ENCODE results near the gene C1orf146.
"Not testable (repeated sequence)": the region's sequence is repeated elsewhere in the genome, so short reads cannot be mapped to it uniquely, and the experiment has no call there.

Gene C1orf146

DNA sequence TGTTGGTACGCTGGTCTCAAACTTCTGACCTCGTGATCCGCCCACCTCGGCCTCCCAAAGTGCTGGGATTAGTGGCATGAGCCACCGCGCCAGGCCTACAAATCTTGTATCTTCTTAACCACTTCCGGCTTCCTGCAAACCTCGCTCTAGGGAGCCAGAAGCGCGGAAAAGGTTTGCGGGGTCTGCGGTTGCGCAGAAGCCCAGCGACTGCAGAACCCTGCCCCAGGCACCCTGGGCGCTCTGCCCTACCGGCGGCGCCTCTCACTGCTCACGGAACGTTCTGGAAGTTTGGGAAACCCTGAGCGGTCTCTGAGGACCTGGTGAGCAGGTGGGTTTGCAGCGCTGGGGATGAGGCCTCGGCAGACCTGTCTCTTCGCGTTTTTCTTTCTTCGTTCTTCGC is at the start of gene C1orf146:
C1orf146 (plus strand) TSS at position 195 of the 400 bp plus-strand sequence. CDS start 13,506 bp downstream, outside the sequence.
- DNase-seq (ENCODE audit: low read depth in 2 of 2) = no peak

DNA sequence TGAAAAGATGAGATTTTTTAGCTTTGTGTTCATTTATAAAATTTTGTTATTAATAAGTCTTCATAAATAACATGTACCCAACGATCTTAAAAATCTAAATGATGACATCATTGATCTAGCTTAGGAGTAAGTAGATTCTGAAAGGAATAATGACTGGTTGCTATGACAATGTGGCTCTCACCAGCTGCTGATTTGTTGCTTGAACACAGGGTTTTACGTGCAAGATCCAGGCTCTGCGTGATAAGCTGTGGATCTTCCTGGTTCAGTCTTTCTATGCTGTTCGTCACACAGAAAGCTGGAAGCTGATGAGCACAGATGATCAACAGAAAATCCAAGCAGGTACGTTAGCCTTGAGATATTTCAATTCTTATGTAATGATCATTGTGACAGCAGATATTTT is 49.1 kb upstream of the C1orf146 start:
- DNase-seq (ENCODE audit: low read depth in 2 of 2) = no peak

- DNase-seq (ENCODE audit: low read depth in 2 of 2) = no peak
These were observed 48.3 kb upstream of the C1orf146 start for GRCh38 chr1:92169214-92170005.

DNA sequence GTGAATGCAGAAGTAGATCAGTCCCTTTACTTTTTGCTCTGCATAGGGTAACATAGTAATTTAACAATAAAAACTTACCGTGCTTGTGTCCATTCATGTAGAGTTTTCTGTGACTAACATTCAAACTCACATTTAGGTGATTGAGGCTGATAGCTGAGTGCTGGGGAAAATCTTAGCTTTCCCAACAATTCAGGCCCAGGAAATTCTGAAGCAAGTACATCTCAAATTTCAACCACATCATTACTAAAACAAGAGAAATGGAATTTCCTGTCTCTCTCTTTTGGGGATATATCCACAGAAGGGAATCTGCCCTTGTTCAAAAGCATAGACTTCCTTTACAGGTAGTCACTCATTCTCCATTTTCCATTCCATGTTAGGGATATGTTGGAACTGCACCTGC is 33.1 kb upstream of the C1orf146 start:
- no peak for DNase-seq (ENCODE audit: low read depth in 2 of 2)

- DNase-seq (ENCODE audit: low read depth in 2 of 2) = no peak
These were observed 31.6 kb upstream of the C1orf146 start for GRCh38 chr1:92186081-92186480.

DNA sequence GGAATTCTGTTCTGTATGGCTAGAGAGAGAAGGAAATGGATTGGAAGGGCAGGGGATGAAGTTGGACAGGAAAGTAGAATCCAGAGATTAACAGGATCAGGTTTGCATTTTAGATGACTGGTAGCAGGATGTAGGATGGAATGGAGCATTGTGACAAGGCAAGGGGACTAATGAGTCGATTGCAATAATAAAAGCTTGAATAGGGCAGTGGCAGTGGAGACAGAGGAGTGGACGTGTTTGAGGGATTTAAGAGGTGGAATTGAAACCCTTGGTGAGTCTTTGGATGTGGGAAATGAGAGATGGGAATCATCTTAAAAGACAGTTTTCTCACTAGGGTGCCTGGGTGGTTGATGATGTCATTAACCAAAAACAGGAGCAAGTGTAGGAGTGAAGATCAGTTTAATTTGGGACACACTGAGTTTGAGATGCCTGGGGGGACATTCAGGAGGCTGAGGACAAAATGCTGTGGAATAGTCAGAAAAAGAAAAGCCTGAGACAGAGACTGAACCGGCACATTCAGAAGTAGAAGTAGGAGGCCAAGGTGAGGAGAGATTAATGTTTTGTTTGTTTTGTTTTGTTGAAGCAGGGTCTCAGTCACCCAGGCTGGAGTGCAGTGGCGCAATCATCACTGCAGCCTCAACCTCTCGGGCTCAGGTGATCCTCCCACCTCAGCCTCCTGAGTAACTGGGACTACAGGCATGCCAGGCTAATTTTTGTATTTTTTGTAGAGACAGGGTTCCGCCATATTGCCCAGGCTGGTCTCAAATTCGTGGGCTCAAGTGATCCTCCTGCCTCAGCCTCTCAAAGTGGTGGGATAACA is 29.1 kb upstream of the C1orf146 start:
- DNase-seq (ENCODE audit: low read depth in 2 of 2) = no peak

GRCh38 chr1:92191726-92192125 is 26.0 kb upstream of the C1orf146 start:
- no peak for DNase-seq (ENCODE audit: low read depth in 2 of 2)

DNA sequence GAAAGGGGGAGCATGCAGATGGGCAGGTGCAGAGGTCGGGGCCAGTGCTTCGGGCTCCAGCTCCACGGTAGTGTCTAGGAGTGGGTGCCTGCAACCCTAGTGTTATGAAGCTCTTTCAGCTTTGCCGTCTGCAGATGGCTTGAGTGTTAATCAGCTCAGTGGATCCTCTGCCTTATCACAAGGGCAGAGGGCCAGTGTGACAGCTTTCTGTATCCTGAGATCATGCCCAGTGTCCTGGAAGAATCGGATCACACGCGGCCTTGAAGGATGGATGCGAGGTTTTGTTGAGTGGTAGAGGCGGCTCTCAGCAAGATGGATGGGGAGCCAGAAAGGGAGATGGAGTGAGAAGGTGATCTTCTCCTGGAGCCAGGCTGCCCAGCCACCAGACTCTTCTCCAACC is 25.5 kb upstream of the C1orf146 start:
- no peak for DNase-seq (ENCODE audit: low read depth in 2 of 2)

GRCh38 chr1:92194511-92194910 is 23.2 kb upstream of the C1orf146 start:
- no peak for DNase-seq (ENCODE audit: low read depth in 2 of 2)

- DNase-seq (ENCODE audit: low read depth in 2 of 2) = no peak
These were observed 15.7 kb upstream of the C1orf146 start for GRCh38 chr1:92201973-92202372.

DNA sequence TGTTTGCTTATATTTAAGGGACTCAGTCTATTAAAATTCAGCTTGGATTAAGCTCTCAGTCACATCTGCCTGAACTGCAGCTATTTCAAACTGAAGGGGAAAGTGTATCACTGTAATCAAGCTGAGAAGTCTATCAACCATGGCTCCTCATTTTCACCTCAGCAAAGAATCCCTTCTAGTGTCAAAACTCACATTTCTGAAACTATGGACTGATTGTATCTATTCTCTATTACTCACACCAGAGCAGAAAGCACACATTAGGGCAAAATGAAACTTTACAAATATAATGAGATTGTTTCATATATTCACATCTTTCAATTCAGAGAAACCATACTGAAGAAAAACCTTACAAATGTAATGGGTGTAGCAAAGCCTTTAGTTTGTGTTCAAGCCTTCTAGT is 14.6 kb upstream of the C1orf146 start:
- no peak for DNase-seq (ENCODE audit: low read depth in 2 of 2)

DNA sequence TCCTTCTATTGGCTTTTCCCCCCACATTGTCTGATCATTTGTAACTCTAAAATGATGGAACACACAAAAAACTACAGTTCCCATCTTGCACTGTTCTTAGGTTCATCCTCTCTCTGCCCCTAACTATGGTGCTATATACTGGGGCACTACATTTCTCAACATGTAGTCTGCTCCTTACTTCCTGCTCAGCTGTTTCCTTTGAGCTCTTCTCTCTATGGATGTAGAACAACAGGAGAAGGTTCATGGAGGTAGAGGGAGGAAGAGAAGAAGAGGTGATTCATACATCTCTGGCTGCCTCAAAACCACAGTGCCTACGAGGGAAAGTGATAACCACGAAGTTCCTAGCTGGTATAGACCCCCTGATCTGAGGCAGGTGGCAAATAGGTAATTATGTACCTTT is 7.0 kb upstream of the C1orf146 start:
- DNase-seq (ENCODE audit: low read depth in 2 of 2) = no peak

DNA sequence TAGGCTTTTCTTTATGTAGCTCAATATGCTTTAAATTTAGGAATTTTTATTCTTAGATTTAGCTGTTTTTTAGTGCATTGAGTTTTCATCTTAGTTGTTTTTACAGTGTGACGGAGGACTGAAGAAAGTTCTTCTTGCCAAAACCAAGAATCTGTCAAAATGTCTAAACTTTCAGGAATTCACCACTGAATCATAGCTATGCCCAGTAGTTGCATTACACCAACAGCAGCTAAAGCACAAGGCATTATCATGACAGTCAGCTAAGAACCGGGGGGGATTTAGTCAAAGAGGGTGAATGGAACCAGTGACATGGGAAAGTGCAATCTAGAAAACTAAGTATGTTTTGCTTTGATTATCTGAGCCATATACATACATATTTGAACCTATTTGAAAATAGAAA is 6.5 kb upstream of the C1orf146 start:
- DNase-seq (ENCODE audit: low read depth in 2 of 2) = no peak

GRCh38 chr1:92218559-92218958 is 844 bp downstream of the C1orf146 start:
- DNase-seq (ENCODE audit: low read depth in 2 of 2) = no peak

GRCh38 chr1:92219028-92219427 is 1.3 kb downstream of the C1orf146 start:
- no peak for DNase-seq (ENCODE audit: low read depth in 2 of 2)

DNA sequence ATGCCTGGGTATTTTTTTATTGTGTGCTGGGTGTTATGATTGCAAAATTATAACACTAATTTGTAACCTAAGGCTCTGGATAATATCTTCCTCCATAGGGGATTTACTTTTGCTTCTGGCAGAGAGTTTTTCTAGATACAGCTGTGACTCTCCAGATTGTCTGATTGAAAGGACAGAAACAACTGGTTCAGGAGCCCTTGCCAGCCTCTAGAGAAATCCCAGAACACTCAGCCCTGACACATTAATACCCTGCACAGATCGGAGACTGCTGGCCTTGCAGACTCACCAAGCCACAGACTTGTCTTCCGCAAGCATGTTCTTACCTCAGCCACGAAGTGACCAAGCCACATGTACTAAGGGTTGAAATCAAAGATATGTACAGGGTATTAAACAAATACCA is 10.7 kb downstream of the C1orf146 start:
- no peak for DNase-seq (ENCODE audit: low read depth in 2 of 2)

DNA sequence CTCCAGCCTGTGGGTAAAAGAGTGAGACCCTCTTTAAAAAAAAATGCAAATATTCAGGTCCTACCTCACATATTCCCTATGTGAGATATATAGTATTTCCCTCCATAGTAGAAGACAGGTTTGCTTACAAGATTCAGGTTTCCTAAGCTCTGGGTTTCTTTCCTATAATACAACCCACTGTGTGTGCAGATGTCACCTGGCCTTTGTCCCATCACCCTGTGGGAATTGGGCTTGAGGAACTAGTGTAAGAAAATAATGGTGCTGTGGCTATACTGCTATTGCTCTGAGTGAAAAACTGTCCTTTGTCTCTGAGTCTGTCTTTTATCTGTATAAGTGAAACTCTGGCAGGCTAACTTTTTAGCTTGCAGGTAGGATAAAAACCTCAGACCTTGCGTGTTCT is 13.0 kb downstream of the C1orf146 start:
- DNase-seq (ENCODE audit: low read depth in 2 of 2) = no peak

GRCh38 chr1:92240034-92240433 is 22.3 kb downstream of the C1orf146 start:
- DNase-seq (ENCODE audit: low read depth in 2 of 2) = no peak

DNA sequence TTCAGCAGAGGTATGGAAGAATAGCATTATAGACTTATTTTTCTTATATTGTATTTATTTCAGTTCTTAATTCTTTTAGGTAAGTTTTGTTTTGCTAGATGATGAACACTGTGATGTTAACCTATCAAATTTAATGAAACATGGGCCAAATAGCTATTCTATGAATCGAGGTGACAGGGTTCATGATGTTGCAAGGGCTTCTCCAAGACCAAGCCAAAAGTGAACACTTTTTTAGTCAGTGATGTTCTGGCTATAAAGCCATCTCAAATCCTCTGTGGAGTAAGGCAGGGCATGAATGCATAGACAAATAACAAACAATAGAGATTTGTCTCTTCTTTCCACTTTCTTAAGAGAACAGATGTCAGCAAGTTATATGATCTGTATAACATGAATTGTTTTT is 26.7 kb downstream of the C1orf146 start:
- DNase-seq (ENCODE audit: low read depth in 2 of 2) = no peak

DNA sequence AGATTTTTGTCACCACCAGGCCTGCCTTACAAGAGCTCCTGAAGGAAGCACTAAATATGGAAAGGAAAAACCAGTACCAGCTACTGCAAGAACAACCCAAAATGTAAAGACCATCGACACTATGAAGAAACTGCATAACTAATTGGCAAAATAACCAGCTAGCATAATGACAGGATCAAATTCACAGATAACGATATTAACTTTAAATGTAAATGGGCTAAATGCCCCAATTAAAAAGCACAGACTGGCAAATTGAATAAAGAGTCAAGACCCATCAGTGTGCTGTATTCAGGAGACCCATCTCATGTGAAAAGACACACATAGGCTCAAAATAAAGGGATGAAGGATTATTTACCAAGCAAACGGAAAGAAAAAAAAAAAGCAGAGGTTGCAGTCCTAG is 37.0 kb downstream of the C1orf146 start:
- DNase-seq (ENCODE audit: low read depth in 2 of 2) = not testable (repeated sequence)

GRCh38 chr1:92259350-92259749 is 41.6 kb downstream of the C1orf146 start:
- DNase-seq (ENCODE audit: low read depth in 2 of 2) = no peak

- no peak for DNase-seq (ENCODE audit: low read depth in 2 of 2)
These were observed 44.8 kb downstream of the C1orf146 start for GRCh38 chr1:92262516-92262915.

GRCh38 chr1:92273039-92273438 is 55.3 kb downstream of the C1orf146 start:
- DNase-seq (ENCODE audit: low read depth in 2 of 2) = no peak

Data from stimulated activated CD4-positive, alpha-beta T cell treated with anti-CD3 and anti-CD28 coated beads, Interleukin-1b, Interleukin-23, amount 100 ng/mL, for 1 hour (primary cell).